ENCODE results near the gene TTBK2.

Gene TTBK2

DNA sequence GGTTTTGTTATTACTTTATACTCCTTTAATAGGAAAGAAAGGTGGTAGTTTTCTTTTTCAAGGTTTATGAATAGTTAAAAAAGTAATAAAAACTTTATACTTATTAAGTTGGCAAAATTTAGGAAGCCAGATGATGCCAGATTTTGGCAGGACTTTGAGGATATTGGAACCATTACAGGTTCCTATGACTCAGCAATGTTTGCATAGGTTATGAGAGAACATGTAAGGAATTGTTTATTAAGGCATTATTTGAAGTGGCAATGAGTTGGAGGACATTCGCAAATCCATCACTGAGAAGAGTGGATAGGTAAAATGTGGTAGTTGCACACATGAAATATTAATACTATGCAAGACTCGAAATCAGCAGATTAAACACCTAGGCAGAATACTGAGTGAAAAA is 213.5 kb downstream of the TTBK2 start:
- no peak for DNase-seq (ENCODE audit: extremely low read depth, low read depth)
- no peak overlapping the region for H3K4me3 ChIP-seq (replicated peaks; ENCODE audit: low read depth, low read length)
- TF ChIP-seq, protein P1, sequence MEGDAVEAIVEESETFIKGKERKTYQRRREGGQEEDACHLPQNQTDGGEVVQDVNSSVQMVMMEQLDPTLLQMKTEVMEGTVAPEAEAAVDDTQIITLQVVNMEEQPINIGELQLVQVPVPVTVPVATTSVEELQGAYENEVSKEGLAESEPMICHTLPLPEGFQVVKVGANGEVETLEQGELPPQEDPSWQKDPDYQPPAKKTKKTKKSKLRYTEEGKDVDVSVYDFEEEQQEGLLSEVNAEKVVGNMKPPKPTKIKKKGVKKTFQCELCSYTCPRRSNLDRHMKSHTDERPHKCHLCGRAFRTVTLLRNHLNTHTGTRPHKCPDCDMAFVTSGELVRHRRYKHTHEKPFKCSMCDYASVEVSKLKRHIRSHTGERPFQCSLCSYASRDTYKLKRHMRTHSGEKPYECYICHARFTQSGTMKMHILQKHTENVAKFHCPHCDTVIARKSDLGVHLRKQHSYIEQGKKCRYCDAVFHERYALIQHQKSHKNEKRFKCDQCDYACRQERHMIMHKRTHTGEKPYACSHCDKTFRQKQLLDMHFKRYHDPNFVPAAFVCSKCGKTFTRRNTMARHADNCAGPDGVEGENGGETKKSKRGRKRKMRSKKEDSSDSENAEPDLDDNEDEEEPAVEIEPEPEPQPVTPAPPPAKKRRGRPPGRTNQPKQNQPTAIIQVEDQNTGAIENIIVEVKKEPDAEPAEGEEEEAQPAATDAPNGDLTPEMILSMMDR (IDR thresholded peaks at IDR 0.05; ENCODE audit: low read depth, low read length, missing control alignments) = no peak

DNA sequence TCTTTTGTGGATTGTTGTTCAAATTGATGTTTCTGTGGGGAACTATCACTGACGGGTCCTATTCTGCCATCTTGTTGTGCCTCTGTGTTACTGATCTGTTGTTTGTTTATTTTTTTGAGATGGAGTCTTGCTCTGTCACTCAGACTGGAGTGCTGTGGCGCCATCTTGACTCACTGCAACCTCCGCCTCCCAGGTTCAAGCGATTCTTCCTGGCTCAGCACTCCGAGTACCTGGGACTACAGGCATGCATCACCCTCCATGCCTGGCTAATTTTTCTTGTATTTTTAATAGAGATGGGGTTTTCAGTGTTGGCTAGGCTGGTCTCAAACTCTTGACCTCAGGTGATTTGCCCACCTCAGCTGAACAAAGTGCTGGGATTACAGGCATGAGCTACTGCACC is 215.2 kb downstream of the TTBK2 start:
- H3K4me3 ChIP-seq (replicated peaks; ENCODE audit: low read depth, low read length) = no peak overlapping the region
- TF ChIP-seq, protein P1 (IDR thresholded peaks at IDR 0.05; ENCODE audit: low read depth, low read length, missing control alignments) = no peak
- DNase-seq (ENCODE audit: extremely low read depth, low read depth) = no peak

DNA sequence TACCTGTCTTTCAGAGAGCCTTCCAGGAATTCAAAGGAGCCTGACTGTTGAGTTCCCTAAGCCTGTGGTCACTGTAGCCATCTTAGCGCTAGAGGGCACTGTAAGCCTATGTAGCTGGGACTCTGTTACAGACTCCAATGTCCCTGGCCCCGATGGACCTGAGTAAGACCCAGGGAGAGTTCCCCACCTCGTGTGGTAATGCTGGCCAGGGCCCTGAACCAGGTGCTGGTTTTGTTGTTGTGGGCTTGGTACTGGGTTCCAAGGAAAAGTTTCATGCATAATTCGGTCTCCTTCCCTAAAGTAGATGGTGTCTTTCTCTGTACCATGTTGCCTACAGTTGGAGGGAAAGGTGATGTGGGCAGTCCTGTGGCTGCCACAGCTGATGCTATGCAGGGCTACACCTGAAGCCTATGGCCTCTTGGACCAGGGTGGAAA is 216.1 kb downstream of the TTBK2 start:
- DNase-seq (ENCODE audit: extremely low read depth, low read depth) = peak; percentile 22
- TF ChIP-seq, protein P1 (IDR thresholded peaks at IDR 0.05; ENCODE audit: low read depth, low read length, missing control alignments) = peak; percentile 85
- H3K4me3 ChIP-seq (replicated peaks; ENCODE audit: low read depth, low read length) = no peak overlapping the region

- TF ChIP-seq, protein P1 (IDR thresholded peaks at IDR 0.05; ENCODE audit: low read depth, low read length, missing control alignments) = no peak
- DNase-seq (ENCODE audit: extremely low read depth, low read depth) = no peak
- H3K4me3 ChIP-seq (replicated peaks; ENCODE audit: low read depth, low read length) = no peak overlapping the region
Measured at GRCh38 chr15:42696626-42697025, 224.0 kb downstream of the TTBK2 start.

DNA sequence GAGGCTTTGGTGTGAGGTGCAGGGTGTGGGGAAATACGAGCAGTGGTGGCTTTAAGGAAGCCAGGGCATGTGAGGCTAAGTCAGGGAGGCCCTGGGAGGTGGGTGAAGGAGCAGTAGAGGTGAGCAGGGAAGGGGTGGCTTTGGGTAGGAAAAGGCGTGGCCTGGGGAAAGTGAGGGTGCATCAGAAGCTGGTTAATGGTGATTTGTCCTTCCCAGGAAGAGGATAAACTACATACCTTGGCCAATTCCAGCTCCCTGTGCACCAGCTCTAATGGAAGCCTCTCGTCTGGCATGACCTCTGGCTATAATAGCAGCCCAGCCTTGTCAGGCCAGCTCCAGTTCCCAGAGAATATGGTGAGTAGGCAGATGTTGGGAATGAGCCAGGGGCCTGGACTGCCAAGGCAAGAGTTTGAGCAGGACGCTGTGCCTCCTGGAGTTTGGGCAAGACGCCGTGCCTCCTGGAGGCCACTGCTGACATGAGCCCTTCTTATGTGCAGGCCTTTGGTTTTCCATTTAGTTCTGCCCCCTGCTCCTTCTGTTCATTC is 225.0 kb downstream of the TTBK2 start:
- DNase-seq (ENCODE audit: extremely low read depth, low read depth) = no peak
- H3K4me3 ChIP-seq (replicated peaks; ENCODE audit: low read depth, low read length) = no peak overlapping the region
- TF ChIP-seq, protein P1 (IDR thresholded peaks at IDR 0.05; ENCODE audit: low read depth, low read length, missing control alignments) = no peak

- no peak for DNase-seq (ENCODE audit: extremely low read depth, low read depth)
- TF ChIP-seq, protein P1 (IDR thresholded peaks at IDR 0.05; ENCODE audit: low read depth, low read length, missing control alignments) = no peak
- H3K4me3 ChIP-seq (replicated peaks; ENCODE audit: low read depth, low read length) = no peak overlapping the region
Measured at GRCh38 chr15:42694398-42694797, 226.2 kb downstream of the TTBK2 start.

- H3K4me3 ChIP-seq (replicated peaks; ENCODE audit: low read depth, low read length) = no peak overlapping the region
- DNase-seq (ENCODE audit: extremely low read depth, low read depth) = no peak
- TF ChIP-seq, protein P1 (IDR thresholded peaks at IDR 0.05; ENCODE audit: low read depth, low read length, missing control alignments) = no peak
Measured at GRCh38 chr15:42693942-42694341, 226.6 kb downstream of the TTBK2 start.

All from HFF-Myc (cell line).